ENCODE data around the gene TMEM80. TPM values are rescaled to one million over a fixed set of nuclear protein-coding genes. Genes with fewer than 3 reads are reported as not detected.
A peak's percentile ranks its signal among the peaks of the same experiment; 100 is the strongest.

The TMEM80 gene
- total RNA-seq, 1 donor from 2014 or later = 37.4 TPM

DNA sequence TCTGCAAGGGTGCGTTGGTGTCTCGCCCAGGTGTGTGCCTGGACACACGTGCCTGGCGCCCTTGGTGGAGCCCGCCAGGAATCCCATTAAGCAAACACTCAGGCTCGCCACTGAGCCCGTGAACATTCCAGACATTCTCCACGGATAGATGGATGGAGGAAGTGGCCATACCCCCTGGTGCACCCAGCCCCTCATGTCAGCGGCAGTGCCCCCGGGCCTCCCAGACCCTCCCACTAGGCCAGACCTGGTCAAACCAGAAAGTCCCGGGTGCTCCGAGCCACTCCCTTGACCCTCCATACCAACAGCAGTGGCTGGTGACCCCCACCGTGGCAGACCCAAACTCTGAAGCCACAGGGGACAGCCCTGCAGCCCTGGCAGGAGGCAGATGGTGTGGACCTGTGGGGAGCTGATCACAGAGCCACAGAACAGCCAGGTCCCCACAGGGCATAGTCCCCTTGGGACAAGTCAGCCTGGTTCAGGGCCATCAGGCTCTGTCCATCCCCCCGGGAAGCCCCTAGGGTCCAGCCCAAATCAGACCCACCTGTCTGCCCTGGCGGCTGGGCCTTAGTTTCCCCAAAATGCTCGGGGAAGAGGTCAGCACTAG is 12.3 kb downstream of the TMEM80 start:
- peak; percentile 70 for DNase-seq (ENCODE audit: extremely low spot score, unreplicated experiment)
- TF ChIP-seq, protein P1, sequence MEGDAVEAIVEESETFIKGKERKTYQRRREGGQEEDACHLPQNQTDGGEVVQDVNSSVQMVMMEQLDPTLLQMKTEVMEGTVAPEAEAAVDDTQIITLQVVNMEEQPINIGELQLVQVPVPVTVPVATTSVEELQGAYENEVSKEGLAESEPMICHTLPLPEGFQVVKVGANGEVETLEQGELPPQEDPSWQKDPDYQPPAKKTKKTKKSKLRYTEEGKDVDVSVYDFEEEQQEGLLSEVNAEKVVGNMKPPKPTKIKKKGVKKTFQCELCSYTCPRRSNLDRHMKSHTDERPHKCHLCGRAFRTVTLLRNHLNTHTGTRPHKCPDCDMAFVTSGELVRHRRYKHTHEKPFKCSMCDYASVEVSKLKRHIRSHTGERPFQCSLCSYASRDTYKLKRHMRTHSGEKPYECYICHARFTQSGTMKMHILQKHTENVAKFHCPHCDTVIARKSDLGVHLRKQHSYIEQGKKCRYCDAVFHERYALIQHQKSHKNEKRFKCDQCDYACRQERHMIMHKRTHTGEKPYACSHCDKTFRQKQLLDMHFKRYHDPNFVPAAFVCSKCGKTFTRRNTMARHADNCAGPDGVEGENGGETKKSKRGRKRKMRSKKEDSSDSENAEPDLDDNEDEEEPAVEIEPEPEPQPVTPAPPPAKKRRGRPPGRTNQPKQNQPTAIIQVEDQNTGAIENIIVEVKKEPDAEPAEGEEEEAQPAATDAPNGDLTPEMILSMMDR (conservative IDR thresholded peaks at IDR 0.05) = no peak
- peaks cover 7% of the 10 kb centered on the region for H3K4me1 Mint-ChIP-seq (ENCODE audit: unreplicated experiment)
- H3K36me3 Mint-ChIP-seq = no peaks in the 10 kb centered on the region
- peak overlapping the region; percentile 90 for H3K27ac Mint-ChIP-seq
- H3K4me3 Mint-ChIP-seq = peak overlapping the region; percentile 87
- peaks cover 2% of the 10 kb centered on the region for H3K27me3 Mint-ChIP-seq
- no peaks in the 10 kb centered on the region for H3K9me3 Mint-ChIP-seq

DNA sequence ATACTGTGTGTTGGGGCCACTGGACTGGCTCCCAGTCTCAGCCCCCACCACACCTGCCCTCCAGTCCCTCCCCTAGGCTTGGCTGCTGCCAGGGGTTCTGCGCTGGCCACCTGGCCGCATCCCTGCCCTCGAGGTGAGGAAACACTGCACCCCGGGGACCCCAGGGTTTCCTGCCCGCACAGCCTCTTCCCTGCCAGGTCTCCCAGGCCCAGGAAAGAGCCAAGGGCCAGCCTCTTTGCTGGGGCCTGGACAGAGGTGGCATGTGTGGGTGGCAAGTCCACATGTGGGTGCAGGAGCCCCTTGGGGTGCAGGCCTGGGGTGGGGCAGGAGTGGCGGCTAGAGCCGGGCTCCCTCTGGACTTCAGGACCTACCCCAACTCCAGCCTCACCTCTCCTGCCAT is 12.9 kb downstream of the TMEM80 start:
- Mint-ChIP-seq H3K9me3 (no peaks in the 10 kb centered on the region), H3K27ac (peak overlapping the region; percentile 90), H3K4me1 (ENCODE audit: unreplicated experiment) (peaks cover 7% of the 10 kb centered on the region), H3K36me3 (no peaks in the 10 kb centered on the region), H3K27me3 (peaks cover 2% of the 10 kb centered on the region), H3K4me3 (no peak overlapping the region)
- no peak for DNase-seq (ENCODE audit: extremely low spot score, unreplicated experiment)
- TF ChIP-seq, protein P1 (conservative IDR thresholded peaks at IDR 0.05) = no peak

DNA sequence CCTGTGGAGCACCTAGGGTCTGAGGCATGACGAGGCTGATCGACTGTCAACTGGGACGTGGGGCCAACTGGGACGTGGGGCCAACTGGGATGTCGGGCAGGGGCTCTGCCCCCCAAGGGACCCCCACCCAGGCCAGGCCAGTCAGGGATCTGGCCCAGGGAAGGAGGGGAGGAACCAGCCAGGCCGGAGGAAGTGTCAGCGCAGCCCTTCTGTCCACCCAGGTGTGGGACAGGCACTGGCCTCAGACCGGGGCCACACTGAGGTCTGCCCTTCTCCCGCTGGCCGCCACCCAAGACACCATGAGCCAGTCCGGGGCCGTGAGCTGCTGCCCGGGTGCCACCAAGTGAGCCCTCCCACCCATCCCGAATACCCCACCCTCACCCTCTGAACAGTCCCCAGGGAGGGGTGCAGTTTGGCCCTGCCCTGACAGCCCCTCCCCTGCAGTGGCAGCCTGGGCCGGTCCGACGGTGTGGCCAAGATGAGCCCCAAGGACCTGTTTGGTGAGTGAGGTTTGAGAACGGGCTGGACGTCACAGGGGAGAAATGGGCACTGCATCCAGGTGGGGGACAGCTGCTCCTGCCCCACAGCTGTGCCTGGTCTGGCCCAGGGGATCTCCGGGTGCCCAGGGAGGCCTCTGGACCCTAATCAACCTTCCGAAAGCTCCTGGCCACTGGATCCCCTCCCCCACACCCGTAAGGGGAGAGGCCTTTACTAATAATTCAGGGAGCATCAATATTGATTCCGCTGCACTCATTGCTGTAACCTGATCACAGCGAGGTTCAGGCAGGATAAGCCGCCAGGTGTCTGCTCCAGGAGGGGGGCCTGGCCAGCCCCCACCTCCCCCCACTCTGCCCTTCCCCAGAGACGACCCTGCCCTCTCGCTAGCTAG is 13.7 kb downstream of the TMEM80 start:
- DNase-seq (ENCODE audit: extremely low spot score, unreplicated experiment) = no peak
- peaks cover 7% of the 10 kb centered on the region for H3K4me1 Mint-ChIP-seq (ENCODE audit: unreplicated experiment)
- H3K27me3 Mint-ChIP-seq = peaks cover 2% of the 10 kb centered on the region
- H3K36me3 Mint-ChIP-seq = no peaks in the 10 kb centered on the region
- TF ChIP-seq, protein P1 (conservative IDR thresholded peaks at IDR 0.05) = no peak
- peak overlapping the region; percentile 53 for H3K27ac Mint-ChIP-seq
- peak overlapping the region; percentile 44 for H3K4me3 Mint-ChIP-seq
- H3K9me3 Mint-ChIP-seq = no peaks in the 10 kb centered on the region

GRCh38 chr11:714436-714835 is 18.8 kb downstream of the TMEM80 start:
- DNase-seq (ENCODE audit: extremely low spot score, unreplicated experiment) = no peak
- peaks cover 14% of the 10 kb centered on the region for H3K4me1 Mint-ChIP-seq (ENCODE audit: unreplicated experiment)
- TF ChIP-seq, protein P1 (conservative IDR thresholded peaks at IDR 0.05) = no peak
- H3K27me3 Mint-ChIP-seq = peaks cover 4% of the 10 kb centered on the region
- peak overlapping the region; percentile 68 for H3K27ac Mint-ChIP-seq
- H3K36me3 Mint-ChIP-seq = peaks cover 11% of the 10 kb centered on the region
- no peaks in the 10 kb centered on the region for H3K9me3 Mint-ChIP-seq
- H3K4me3 Mint-ChIP-seq = no peak overlapping the region

- Mint-ChIP-seq H3K4me1 (ENCODE audit: unreplicated experiment) (peaks cover 13% of the 10 kb centered on the region), H3K36me3 (peaks cover 11% of the 10 kb centered on the region), H3K9me3 (no peaks in the 10 kb centered on the region), H3K27me3 (peaks cover 20% of the 10 kb centered on the region), H3K4me3 (no peak overlapping the region), H3K27ac (peak overlapping the region; percentile 9)
- peak; percentile 69 for DNase-seq (ENCODE audit: extremely low spot score, unreplicated experiment)
- TF ChIP-seq, protein P1 (conservative IDR thresholded peaks at IDR 0.05) = no peak
Observed at GRCh38 chr11:719214-720016, 23.8 kb downstream of the TMEM80 start.
